HepG2 (cell line): ENCODE measurements around the gene RRBP1. TPM values are rescaled to one million over a fixed set of nuclear protein-coding genes. Genes with fewer than 3 reads are reported as not detected.

Source experiments
- IKZF1 ChIP-seq: fragments of 450-650 bp; IDR thresholded peaks from 2 replicates; pipeline ENCODE4 v1.7.1; 2016
- KMT2B ChIP-seq: IDR thresholded peaks from 2 replicates; pipeline ENCODE4 v1.6.1; 2016; ENCODE audit warnings: missing genetic modification reagents, missing compliant biosample characterization
- MATR3 ChIP-seq: sonication (generic); formaldehyde crosslinking; IDR thresholded peaks from 2 replicates; pipeline ENCODE4 v1.4.0; 2020; ENCODE audit warnings: missing genetic modification reagents
- MEF2D ChIP-seq: sonication (generic); formaldehyde crosslinking; IDR thresholded peaks from 2 replicates; pipeline ENCODE4 v1.5.1; 2020; ENCODE audit warnings: mild to moderate bottlenecking, missing genetic modification reagents
- PRPF4 ChIP-seq: fragments of 200-400 bp; formaldehyde crosslinking; IDR thresholded peaks from 2 replicates; pipeline ENCODE4 v1.6.1; 2016; ENCODE audit warnings: low read length, low read depth; ENCODE audit not compliant: poor library complexity, severe bottlenecking
- RAD21 ChIP-seq: fragments of 450-650 bp; formaldehyde crosslinking; IDR thresholded peaks from 2 replicates; pipeline ENCODE4 v1.5.0; 2020; ENCODE audit warnings: mild to moderate bottlenecking
- SPEN ChIP-seq: sonication (generic); formaldehyde crosslinking; IDR thresholded peaks from 2 replicates; pipeline ENCODE4 v1.5.1; 2020; ENCODE audit warnings: low read depth, mild to moderate bottlenecking, missing genetic modification reagents
- SRF ChIP-seq: IDR thresholded peaks from 2 replicates; pipeline ENCODE4 v1.6.1; 2011; ENCODE audit warnings: mild to moderate bottlenecking, low read depth, low read length, moderate library complexity
- SRSF4 ChIP-seq: fragments of 200-400 bp; formaldehyde crosslinking; IDR thresholded peaks from one replicate; pipeline ENCODE4 v1.6.1; 2018; ENCODE audit warnings: mild to moderate bottlenecking, low read depth, low read length, moderate library complexity; ENCODE audit not compliant: poor library complexity, severe bottlenecking
- TARDBP ChIP-seq: sonication (generic); formaldehyde crosslinking; IDR thresholded peaks from 2 replicates; pipeline ENCODE4 v1.8.0; 2022; ENCODE audit warnings: mild to moderate bottlenecking, missing genetic modification reagents
- ZBTB42 ChIP-seq: sonication (generic); formaldehyde crosslinking; IDR thresholded peaks from 2 replicates; pipeline ENCODE4 v1.5.0; 2020; ENCODE audit warnings: mild to moderate bottlenecking, missing genetic modification reagents
- ZNF235 ChIP-seq: sonication (generic); formaldehyde crosslinking; IDR thresholded peaks from 2 replicates; pipeline ENCODE4 v1.8.1; 2023; ENCODE audit warnings: mild to moderate bottlenecking, missing genetic modification reagents, borderline replicate concordance
- ZNF720 ChIP-seq: sonication (generic); formaldehyde crosslinking; IDR thresholded peaks from 2 replicates; pipeline ENCODE4 v1.4.0; 2020; ENCODE audit warnings: missing genetic modification reagents
- ZNF746 ChIP-seq: sonication (generic); formaldehyde crosslinking; IDR thresholded peaks from 2 replicates; pipeline ENCODE4 v1.8.0; 2022; ENCODE audit warnings: mild to moderate bottlenecking, missing genetic modification reagents
- polyA plus RNA-seq, 8 experiments: library from polyadenylated mRNA; depleted of rRNA in 3 of 8; stranded (reverse) in 7 of 8; unstranded in 1 of 8; fragments of >200 nt; fragmentation: Illumina TruSeq in 4 of 8; extraction: Trizol in 4 of 8; gene quantifications; 2 replicates each; pipeline versions ENCODE4 v1.2.1 to v1.2.3, GENCODE V29; 2011 to 2016; ENCODE audit warnings: low read depth in 4 of 8, missing spikeins in 1 of 8, mixed read lengths in 1 of 8; ENCODE audit not compliant: insufficient read depth in 1 of 8
- total RNA-seq, 5 experiments: library from RNA; depleted of rRNA; stranded (reverse); fragments of >200 nt; fragmentation: Illumina TruSeq; extraction: Trizol; gene quantifications; 2 replicates each; pipeline ENCODE4 v1.2.3, GENCODE V29; 2016; ENCODE audit warnings: low read depth in 1 of 5
- TF ChIP-seq, protein P1 (sequence below): sonication (generic); formaldehyde crosslinking; IDR thresholded peaks from 2 replicates; pipeline ENCODE4 v1.4.0; 2020; ENCODE audit warnings: missing genetic modification reagents, borderline replicate concordance
- TF ChIP-seq, protein P2 (sequence below): sonication (generic); formaldehyde crosslinking; IDR thresholded peaks from 2 replicates; pipeline ENCODE4 v1.5.1; 2020; ENCODE audit warnings: missing genetic modification reagents, mild to moderate bottlenecking, borderline replicate concordance
- TF ChIP-seq, protein P3 (sequence below): sonication (generic); formaldehyde crosslinking; IDR thresholded peaks from 2 replicates; pipeline ENCODE4 v1.5.1; 2020; ENCODE audit warnings: missing genetic modification reagents, mild to moderate bottlenecking, borderline replicate concordance
- TF ChIP-seq, protein P4 (sequence below): sonication (generic); formaldehyde crosslinking; IDR thresholded peaks from 2 replicates; pipeline ENCODE4 v1.8.1; 2023; ENCODE audit warnings: mild to moderate bottlenecking, missing genetic modification reagents
- TF ChIP-seq, protein P5 (sequence below): sonication (generic); formaldehyde crosslinking; IDR thresholded peaks from 2 replicates; pipeline ENCODE4 v1.4.0; 2020; ENCODE audit warnings: mild to moderate bottlenecking, missing genetic modification reagents
- TF ChIP-seq, protein P6 (sequence below): IDR thresholded peaks from 2 replicates; pipeline ENCODE4 v1.6.1; 2016; ENCODE audit warnings: mild to moderate bottlenecking, missing biosample characterization, missing genetic modification reagents

The RRBP1 gene
- total and polyA plus RNA-seq, 2 of the 13 experiments (the other 11 are each of a cell fraction or from before 2014, with no cell fraction given) = 150 to 222 TPM

DNA sequence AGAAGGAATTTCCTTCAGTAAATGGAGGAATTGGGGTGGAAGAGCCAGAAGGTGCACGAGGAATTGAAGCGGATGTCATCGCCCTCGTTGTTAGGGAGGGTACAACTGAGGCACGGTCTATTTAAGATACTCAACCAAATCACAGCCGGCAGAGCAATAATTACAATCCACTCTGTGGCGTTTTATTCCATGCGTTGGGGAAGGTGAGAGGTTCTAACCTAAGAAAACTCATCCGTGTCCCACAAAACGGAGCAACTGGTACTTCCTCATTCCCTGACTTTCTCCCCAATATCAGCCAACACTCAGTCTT is 802 bp upstream of the RRBP1 start (continued):
- TF ChIP-seq, protein P1, sequence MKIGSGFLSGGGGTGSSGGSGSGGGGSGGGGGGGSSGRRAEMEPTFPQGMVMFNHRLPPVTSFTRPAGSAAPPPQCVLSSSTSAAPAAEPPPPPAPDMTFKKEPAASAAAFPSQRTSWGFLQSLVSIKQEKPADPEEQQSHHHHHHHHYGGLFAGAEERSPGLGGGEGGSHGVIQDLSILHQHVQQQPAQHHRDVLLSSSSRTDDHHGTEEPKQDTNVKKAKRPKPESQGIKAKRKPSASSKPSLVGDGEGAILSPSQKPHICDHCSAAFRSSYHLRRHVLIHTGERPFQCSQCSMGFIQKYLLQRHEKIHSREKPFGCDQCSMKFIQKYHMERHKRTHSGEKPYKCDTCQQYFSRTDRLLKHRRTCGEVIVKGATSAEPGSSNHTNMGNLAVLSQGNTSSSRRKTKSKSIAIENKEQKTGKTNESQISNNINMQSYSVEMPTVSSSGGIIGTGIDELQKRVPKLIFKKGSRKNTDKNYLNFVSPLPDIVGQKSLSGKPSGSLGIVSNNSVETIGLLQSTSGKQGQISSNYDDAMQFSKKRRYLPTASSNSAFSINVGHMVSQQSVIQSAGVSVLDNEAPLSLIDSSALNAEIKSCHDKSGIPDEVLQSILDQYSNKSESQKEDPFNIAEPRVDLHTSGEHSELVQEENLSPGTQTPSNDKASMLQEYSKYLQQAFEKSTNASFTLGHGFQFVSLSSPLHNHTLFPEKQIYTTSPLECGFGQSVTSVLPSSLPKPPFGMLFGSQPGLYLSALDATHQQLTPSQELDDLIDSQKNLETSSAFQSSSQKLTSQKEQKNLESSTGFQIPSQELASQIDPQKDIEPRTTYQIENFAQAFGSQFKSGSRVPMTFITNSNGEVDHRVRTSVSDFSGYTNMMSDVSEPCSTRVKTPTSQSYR (CRISPR knock-in tag) = no peak
- TF ChIP-seq RAD21 (CRISPR knock-in tag) (no peak), ZNF235 (0 out of 2 replicates have a peak, but pooled peaks have one; percentile 39), KMT2B (CRISPR knock-in tag) (no peak), SRF (no peak), TARDBP (no peak), MEF2D (CRISPR knock-in tag) (no peak; the same call in 1 of the 2 replicates), SRSF4 (no peak), IKZF1 (no peak), ZNF746 (CRISPR knock-in tag) (no peak), PRPF4 (no peak), MATR3 (CRISPR knock-in tag) (no peak), SPEN (CRISPR knock-in tag) (no peak), ZNF720 (CRISPR knock-in tag) (no peak), ZBTB42 (CRISPR knock-in tag) (0 out of 2 replicates have a peak, but pooled peaks have one; percentile 44)
- TF ChIP-seq, protein P2, sequence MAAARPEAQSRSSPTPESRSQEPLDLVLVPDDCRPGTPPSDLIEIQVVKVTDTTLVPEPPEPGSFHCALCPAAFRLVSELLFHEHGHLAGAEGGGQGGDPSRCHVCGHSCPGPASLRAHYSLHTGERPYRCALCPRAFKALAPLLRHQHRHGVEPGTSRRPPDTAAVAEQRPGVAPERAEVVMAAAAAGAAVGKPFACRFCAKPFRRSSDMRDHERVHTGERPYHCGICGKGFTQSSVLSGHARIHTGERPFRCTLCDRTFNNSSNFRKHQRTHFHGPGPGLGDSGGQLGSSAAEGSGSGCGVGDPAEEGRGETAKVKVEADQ (CRISPR knock-in tag) = no peak; the same call in 1 of the 2 replicates
- TF ChIP-seq, protein P3, sequence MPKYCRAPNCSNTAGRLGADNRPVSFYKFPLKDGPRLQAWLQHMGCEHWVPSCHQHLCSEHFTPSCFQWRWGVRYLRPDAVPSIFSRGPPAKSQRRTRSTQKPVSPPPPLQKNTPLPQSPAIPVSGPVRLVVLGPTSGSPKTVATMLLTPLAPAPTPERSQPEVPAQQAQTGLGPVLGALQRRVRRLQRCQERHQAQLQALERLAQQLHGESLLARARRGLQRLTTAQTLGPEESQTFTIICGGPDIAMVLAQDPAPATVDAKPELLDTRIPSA (CRISPR knock-in tag) = no peak
- TF ChIP-seq, protein P4, sequence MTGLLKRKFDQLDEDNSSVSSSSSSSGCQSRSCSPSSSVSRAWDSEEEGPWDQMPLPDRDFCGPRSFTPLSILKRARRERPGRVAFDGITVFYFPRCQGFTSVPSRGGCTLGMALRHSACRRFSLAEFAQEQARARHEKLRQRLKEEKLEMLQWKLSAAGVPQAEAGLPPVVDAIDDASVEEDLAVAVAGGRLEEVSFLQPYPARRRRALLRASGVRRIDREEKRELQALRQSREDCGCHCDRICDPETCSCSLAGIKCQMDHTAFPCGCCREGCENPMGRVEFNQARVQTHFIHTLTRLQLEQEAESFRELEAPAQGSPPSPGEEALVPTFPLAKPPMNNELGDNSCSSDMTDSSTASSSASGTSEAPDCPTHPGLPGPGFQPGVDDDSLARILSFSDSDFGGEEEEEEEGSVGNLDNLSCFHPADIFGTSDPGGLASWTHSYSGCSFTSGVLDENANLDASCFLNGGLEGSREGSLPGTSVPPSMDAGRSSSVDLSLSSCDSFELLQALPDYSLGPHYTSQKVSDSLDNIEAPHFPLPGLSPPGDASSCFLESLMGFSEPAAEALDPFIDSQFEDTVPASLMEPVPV (CRISPR knock-in tag) = no peak
- TF ChIP-seq, protein P5, sequence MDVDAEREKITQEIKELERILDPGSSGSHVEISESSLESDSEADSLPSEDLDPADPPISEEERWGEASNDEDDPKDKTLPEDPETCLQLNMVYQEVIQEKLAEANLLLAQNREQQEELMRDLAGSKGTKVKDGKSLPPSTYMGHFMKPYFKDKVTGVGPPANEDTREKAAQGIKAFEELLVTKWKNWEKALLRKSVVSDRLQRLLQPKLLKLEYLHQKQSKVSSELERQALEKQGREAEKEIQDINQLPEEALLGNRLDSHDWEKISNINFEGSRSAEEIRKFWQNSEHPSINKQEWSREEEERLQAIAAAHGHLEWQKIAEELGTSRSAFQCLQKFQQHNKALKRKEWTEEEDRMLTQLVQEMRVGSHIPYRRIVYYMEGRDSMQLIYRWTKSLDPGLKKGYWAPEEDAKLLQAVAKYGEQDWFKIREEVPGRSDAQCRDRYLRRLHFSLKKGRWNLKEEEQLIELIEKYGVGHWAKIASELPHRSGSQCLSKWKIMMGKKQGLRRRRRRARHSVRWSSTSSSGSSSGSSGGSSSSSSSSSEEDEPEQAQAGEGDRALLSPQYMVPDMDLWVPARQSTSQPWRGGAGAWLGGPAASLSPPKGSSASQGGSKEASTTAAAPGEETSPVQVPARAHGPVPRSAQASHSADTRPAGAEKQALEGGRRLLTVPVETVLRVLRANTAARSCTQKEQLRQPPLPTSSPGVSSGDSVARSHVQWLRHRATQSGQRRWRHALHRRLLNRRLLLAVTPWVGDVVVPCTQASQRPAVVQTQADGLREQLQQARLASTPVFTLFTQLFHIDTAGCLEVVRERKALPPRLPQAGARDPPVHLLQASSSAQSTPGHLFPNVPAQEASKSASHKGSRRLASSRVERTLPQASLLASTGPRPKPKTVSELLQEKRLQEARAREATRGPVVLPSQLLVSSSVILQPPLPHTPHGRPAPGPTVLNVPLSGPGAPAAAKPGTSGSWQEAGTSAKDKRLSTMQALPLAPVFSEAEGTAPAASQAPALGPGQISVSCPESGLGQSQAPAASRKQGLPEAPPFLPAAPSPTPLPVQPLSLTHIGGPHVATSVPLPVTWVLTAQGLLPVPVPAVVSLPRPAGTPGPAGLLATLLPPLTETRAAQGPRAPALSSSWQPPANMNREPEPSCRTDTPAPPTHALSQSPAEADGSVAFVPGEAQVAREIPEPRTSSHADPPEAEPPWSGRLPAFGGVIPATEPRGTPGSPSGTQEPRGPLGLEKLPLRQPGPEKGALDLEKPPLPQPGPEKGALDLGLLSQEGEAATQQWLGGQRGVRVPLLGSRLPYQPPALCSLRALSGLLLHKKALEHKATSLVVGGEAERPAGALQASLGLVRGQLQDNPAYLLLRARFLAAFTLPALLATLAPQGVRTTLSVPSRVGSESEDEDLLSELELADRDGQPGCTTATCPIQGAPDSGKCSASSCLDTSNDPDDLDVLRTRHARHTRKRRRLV (CRISPR knock-in tag) = peak; percentile 31; the same call in 1 of the 2 replicates
- TF ChIP-seq, protein P6, sequence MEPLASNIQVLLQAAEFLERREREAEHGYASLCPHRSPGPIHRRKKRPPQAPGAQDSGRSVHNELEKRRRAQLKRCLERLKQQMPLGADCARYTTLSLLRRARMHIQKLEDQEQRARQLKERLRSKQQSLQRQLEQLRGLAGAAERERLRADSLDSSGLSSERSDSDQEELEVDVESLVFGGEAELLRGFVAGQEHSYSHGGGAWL = no peak
